NCI-H345 treated with DMSO at 0.1 percent for 48 hours (cell line): Measurements from ENCODE around the gene MICAL2.

Experiments
- DNase-seq: peaks from one replicate; lab custom pipeline; 2025; ENCODE audit not compliant: unreplicated experiment; lab: John Stamatoyannopoulos, UW

Gene MICAL2

GRCh38 chr11:12240677-12241076, 130.3 kb downstream of the MICAL2 start:
- DNase-seq, result no peak

GRCh38 chr11:12241401-12241800, 131.0 kb downstream of the MICAL2 start:
- peak; percentile 73 for DNase-seq

- peak; percentile 93 for DNase-seq
These were observed 131.7 kb downstream of the MICAL2 start for GRCh38 chr11:12241971-12242672.

- no peak for DNase-seq
These were observed 132.6 kb downstream of the MICAL2 start for GRCh38 chr11:12242966-12243365.

GRCh38 chr11:12243486-12243885, 133.1 kb downstream of the MICAL2 start:
- peak; percentile 92 for DNase-seq

GRCh38 chr11:12243911-12244550, 133.6 kb downstream of the MICAL2 start:
- peak; percentile 37 for DNase-seq

- DNase-seq, result no peak
These were observed 134.7 kb downstream of the MICAL2 start for GRCh38 chr11:12245091-12245490.

GRCh38 chr11:12245549-12246016, 135.2 kb downstream of the MICAL2 start:
- DNase-seq, result no peak

- no peak for DNase-seq
These were observed 135.8 kb downstream of the MICAL2 start for GRCh38 chr11:12246147-12246546.

- DNase-seq, result no peak
These were observed 136.6 kb downstream of the MICAL2 start for GRCh38 chr11:12246989-12247388.

- no peak for DNase-seq
These were observed 137.3 kb downstream of the MICAL2 start for GRCh38 chr11:12247543-12248254.

- DNase-seq, result peak; percentile 90
These were observed 137.9 kb downstream of the MICAL2 start for GRCh38 chr11:12248330-12248729.

GRCh38 chr11:12249590-12250260, 139.3 kb downstream of the MICAL2 start:
- peak; percentile 97 for DNase-seq

GRCh38 chr11:12251666-12252560, 141.5 kb downstream of the MICAL2 start:
- DNase-seq, result no peak

GRCh38 chr11:12253843-12254281, 143.5 kb downstream of the MICAL2 start:
- no peak for DNase-seq

- no peak for DNase-seq
These were observed 148.1 kb downstream of the MICAL2 start for GRCh38 chr11:12258451-12258850.

GRCh38 chr11:12259956-12260355, 149.6 kb downstream of the MICAL2 start:
- DNase-seq, result no peak

GRCh38 chr11:12260731-12261521, 150.5 kb downstream of the MICAL2 start:
- DNase-seq, result no peak

- no peak for DNase-seq
These were observed 151.2 kb downstream of the MICAL2 start for GRCh38 chr11:12261551-12261950.
